NB4 (cell line): Measurements from ENCODE around the gene JMY.

ENCODE experiments used
- MYC ChIP-seq: IDR thresholded peaks from 2 replicates; pipeline ENCODE4 v1.6.1; 2011; ENCODE audit warnings: low read depth, low read length
- POLR2A ChIP-seq: IDR thresholded peaks from 2 replicates; pipeline ENCODE4 v1.6.1; 2011; ENCODE audit warnings: mild to moderate bottlenecking; ENCODE audit not compliant: insufficient read length; ENCODE audit errors: extremely low read depth
- TF ChIP-seq, protein P1 (sequence below): IDR thresholded peaks from one replicate; pipeline ENCODE4 v1.5.1; 2012; ENCODE audit warnings: low read depth, low read length
- TF ChIP-seq, protein P2 (sequence below): IDR thresholded peaks from 2 replicates; pipeline ENCODE4 v1.6.1; 2011; ENCODE audit warnings: low read depth, low read length

DNA sequence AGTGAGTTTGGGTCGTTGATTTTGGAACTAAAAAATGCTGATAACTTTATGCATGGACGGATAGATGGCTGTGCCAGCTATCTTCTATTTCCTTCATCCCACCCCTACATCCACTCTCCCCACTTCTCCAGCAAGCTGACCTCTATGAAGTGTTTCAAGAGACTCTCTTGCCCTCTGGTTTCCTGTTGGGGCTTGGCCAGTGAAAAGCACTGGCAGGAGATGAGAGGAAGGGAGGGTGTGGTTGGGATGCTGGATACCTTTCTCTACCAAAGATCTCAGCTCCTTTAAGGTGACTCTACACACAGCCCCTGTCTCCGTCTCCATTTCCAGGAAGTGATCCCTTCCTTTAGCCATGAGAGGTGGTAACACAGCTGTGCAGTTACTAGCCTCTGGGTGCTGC lies 30.0 kb upstream of the JMY start:
- TF ChIP-seq POLR2A (no peak), MYC (no peak)
- TF ChIP-seq, protein P1, sequence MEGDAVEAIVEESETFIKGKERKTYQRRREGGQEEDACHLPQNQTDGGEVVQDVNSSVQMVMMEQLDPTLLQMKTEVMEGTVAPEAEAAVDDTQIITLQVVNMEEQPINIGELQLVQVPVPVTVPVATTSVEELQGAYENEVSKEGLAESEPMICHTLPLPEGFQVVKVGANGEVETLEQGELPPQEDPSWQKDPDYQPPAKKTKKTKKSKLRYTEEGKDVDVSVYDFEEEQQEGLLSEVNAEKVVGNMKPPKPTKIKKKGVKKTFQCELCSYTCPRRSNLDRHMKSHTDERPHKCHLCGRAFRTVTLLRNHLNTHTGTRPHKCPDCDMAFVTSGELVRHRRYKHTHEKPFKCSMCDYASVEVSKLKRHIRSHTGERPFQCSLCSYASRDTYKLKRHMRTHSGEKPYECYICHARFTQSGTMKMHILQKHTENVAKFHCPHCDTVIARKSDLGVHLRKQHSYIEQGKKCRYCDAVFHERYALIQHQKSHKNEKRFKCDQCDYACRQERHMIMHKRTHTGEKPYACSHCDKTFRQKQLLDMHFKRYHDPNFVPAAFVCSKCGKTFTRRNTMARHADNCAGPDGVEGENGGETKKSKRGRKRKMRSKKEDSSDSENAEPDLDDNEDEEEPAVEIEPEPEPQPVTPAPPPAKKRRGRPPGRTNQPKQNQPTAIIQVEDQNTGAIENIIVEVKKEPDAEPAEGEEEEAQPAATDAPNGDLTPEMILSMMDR: no peak
- TF ChIP-seq, protein P2, sequence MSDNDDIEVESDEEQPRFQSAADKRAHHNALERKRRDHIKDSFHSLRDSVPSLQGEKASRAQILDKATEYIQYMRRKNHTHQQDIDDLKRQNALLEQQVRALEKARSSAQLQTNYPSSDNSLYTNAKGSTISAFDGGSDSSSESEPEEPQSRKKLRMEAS: no peak
